GM19397 (cell line): ENCODE results near the gene CNTNAP2.
"Not testable (repeated sequence)": the region's sequence is repeated elsewhere in the genome, so short reads cannot be mapped to it uniquely, and the experiment has no call there.

ENCODE experiments used
- ATAC-seq: cut with Tn5 transposase; IDR thresholded peaks from one replicate; pipeline ENCODE4 v1.9.1; 2021; ENCODE audit warnings: mild to moderate bottlenecking, moderate library complexity; ENCODE audit not compliant: unreplicated experiment

Gene CNTNAP2

DNA sequence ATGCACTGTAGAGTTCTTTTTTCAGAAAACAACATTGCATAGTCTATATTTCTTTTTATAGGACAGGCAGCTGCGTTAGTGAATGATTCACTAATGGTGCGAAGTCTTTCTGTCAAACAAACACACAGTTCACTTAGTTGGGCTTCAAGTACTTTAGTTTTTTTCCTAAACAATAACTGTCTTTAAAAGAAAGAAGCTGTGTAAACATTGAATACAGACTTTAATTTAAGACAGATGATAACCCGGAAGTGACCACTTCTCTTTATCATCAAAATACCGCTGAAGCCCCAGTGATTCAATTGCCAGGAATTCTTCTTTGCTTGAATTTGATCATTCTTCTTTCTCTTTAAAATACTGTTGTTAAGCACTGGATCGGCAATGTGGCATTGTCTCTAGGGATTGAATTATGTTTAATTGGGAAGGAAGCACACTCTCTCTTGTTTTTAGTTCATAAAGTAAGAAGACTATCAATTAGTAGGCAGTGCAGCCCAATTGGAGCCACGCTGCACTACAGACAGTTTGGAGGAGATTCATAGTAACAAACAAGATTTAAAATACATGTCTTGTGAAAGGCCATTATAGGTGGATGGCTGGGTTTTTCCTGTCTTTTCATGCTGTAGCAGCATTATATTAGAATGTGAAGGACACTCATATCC lies 30.4 kb downstream of the CNTNAP2 start:
- ATAC-seq: no peak

DNA sequence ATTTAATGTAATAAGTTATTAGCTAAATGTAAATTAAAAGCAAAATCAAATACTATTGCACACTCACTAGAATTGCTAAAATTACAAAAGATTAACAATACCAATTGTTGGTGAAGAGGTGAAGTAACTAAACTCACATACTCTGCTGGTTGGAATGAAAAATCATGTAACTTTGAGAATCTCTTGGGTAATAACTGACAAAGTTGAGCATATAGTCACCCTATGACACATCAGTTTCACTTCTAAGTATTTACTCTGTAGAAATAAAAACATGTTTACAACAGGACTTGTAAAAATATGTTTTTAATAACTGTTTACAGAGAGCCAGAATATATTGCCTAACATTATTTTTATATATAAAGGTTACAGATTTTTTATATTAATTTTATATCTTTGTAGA lies 33.6 kb downstream of the CNTNAP2 start:
- no peak for ATAC-seq

DNA sequence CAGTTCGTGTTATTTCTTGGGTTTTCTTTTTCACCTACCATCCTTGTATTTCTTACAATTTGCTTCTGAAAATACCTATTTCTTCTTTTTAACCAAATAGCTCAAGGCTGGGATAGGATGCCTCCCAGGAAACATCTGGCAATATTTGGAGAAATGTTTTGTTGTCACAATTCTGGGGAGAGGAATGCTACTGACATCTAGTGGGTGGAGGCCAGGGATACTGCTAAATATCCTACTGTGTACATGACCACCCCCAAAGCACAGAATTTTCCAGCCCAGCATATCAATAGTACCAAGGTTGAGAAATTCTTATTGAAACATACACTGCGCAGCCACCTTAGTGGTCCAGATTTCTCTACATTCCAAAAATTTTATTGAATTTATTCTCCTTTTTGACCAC lies 55.5 kb downstream of the CNTNAP2 start:
- no peak for ATAC-seq

DNA sequence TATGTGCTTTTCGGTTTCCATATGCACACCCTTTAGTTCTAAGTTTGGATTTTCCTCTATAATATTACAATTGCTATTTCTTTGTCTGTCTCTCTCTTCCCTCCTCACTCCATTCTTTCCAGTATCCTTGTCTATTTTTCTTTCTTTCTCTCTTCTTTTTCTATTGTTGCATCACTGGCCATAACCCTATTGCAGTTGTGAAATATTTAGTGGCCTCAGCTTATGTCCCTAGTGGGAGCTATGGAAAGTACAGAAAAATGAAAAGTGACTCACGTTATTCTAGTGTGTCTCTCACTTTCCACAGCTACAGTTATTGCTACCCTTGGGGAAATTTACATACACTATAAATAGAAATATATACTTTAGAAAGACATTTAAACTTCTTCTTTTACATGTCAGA lies 59.1 kb downstream of the CNTNAP2 start:
- no peak for ATAC-seq

- no peak for ATAC-seq
Measured at GRCh38 chr7:146176860-146177259, 60.3 kb downstream of the CNTNAP2 start.

DNA sequence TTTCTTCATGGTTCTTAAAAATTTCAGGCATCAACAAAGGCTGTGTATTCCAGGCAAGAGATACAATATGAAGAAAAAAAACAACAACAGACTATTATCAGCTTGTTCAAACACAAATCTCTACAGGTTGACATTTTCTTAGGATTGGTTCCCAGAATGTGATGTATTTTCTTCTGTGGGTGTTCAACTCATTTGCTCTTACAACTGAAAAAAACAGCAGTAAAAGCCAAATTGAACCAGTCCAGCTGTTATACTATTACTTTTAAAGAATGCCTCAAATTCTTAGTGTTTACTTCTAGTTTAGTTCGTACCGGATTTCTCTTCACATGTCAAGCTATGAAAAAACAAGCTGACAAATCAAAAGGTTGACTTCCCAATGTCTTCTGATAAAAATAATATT lies 60.7 kb downstream of the CNTNAP2 start:
- no peak for ATAC-seq

- no peak for ATAC-seq
Measured at GRCh38 chr7:146185844-146186243, 69.2 kb downstream of the CNTNAP2 start.

GRCh38 chr7:146191428-146191827 lies 74.8 kb downstream of the CNTNAP2 start:
- ATAC-seq: not testable (repeated sequence)

DNA sequence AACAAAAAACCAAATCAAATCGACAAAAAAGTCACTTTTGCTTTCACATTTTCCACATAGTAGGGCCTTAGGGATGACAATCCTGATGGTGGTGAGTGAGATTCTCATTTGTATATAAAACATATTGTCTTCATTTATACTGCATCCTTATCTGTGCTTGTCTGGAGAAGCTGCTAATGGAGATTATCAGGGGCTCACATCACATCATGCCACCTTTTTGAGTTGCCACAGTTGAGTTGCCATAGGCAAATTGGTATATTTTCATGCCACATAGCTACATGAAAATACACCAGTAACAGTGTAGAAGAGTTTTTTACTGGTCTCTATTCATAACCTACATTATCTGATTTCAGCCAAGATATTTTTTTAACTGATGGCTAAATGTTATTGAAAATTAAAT lies 85.3 kb downstream of the CNTNAP2 start:
- ATAC-seq: no peak

DNA sequence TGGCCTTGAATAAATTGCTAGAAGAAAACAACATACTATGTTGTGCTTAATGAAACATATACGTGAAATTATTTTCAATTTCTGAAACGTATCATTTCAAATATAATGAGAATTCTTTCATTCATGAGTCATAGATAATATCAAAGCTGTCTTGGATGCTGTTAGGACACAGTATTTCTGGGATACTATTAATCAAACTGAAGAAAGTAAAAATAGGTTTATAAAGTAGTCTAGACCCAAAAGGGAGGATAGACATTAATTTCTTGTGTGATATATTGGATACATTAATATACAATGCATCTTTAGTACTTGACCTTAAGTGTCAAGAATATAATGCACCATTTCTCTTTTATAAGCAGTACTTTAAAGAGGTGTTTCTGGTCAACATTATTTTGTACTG lies 89.7 kb downstream of the CNTNAP2 start:
- no peak for ATAC-seq

- no peak for ATAC-seq
Measured at GRCh38 chr7:146208492-146208891, 91.9 kb downstream of the CNTNAP2 start.

GRCh38 chr7:146214842-146215241 lies 98.2 kb downstream of the CNTNAP2 start:
- ATAC-seq: no peak

- no peak for ATAC-seq
Measured at GRCh38 chr7:146216396-146217041, 99.9 kb downstream of the CNTNAP2 start.

GRCh38 chr7:146223851-146224250 lies 107.2 kb downstream of the CNTNAP2 start:
- no peak for ATAC-seq

- no peak for ATAC-seq
Measured at GRCh38 chr7:146232604-146233003, 116.0 kb downstream of the CNTNAP2 start.

DNA sequence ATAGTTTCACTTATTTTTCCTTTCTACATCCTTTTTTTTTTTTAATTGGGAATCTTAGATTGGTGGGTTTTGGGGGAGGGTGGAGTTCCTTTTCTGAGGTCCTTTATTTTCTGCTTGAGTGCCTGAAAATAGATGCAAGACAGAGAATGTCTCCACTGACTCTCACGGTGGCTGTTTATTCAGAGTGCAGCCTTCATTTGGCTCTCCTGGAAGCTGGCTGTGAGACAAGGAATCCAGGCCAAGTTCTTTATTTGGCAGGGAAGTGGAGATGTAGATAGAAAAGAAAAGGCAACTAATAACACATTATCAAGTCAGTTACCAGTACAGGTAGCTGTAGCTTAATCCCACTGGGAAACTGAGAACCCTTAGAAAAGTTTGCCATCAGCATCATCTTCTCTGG lies 118.6 kb downstream of the CNTNAP2 start:
- ATAC-seq: no peak

DNA sequence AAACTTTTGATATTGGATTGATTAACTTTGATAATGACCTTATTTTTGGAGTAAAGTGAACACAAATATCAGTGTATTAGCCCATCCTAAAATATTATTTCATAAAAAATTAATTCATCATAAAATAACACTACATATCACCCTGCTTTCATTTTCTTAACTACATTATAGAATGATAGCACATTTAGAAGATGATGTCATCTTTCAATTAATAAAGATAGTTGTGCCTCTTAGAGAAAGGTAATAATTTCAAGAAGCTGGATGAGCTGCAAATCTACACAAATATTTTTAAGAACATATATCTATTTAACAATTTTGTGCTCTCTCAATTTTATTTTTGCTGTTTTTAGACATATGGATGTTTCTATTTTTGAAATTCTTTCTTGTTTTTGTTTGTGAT lies 126.1 kb downstream of the CNTNAP2 start:
- no peak for ATAC-seq

GRCh38 chr7:146247991-146248390 lies 131.4 kb downstream of the CNTNAP2 start:
- not testable (repeated sequence) for ATAC-seq

DNA sequence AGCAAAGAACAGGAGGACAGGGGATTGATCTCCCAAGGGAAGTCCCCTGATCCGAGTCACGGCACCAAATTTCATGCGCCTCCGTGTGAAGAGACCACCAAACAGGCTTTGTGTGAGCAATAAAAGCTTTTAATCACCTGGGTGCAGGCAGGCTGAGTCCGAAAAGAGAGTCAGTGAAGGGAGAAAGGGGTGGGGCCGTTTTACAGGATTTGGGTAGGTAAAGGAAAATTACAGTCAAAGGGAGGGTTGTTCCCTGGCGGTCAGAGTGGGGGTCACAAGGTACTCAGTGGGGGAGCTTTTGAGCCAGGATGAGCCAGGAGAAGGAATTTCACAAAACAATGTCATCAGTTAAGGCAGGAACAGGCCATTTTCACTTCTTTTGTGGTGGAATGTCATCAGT lies 132.1 kb downstream of the CNTNAP2 start:
- not testable (repeated sequence) for ATAC-seq

DNA sequence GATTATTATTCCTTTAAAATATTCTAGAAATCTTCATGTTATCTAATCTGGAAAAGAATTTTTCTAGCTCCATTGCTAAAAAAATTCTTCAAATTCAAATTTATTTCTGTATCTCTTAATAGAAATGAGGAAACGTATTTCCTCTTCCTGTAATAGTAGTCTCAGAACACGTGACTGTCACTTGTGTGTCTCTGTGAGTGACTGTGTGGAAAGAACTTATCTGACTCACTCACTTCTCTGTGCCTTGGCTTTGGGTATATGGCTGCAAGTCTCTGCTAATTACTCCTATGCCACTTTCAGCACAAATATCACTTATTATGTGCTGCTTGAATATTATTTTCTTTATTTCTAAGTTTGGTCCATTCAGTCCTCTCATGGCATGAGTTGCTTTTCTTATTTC lies 132.7 kb downstream of the CNTNAP2 start:
- ATAC-seq: no peak

GRCh38 chr7:146255609-146256008 lies 139.0 kb downstream of the CNTNAP2 start:
- ATAC-seq: no peak

DNA sequence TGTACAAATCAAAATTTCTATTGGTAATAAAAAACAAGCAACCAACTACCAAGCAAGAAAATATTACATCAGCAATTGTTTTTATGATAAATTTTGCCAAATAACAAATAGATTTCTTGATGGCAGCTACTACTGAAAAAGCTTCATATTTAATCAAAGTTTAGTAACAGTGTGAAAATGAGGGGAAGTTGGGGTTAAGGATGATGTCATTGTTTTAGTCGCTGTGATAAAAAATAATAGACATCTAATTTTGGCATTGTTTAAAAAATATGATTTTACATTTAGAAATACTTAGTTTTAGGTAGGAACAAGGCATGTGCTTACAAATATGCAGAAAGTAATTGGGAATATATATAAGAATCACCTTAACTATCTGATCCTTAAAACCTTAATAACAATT lies 145.9 kb downstream of the CNTNAP2 start:
- ATAC-seq: no peak

DNA sequence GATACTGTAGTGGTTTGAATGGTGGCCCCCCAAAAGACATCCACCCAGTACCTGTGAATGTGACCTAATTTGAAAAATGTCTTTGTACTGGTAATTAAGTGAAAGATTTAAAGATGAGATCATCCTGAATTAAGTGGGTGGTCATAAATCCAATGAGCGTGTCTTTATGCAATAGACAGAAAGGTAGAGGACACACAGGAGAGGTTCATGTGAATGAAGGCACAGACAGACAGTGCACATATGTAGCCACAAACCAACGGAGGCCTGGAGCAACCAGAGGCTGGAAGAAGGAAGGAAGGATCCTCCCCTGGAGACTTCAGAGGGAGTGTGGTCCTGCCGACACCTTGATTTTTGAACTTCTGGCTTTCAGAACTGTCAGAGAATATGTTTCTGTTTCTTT lies 160.3 kb downstream of the CNTNAP2 start:
- no peak for ATAC-seq
